PC-9 (cell line): ENCODE measurements around the gene EGFR. TPM values are rescaled to one million over a fixed set of nuclear protein-coding genes. Genes with fewer than 3 reads are reported as not detected.

Experiments used
- BruUV-seq: library from RNA; stranded (reverse); fragments of 400-500 nt; replicated peaks from 2 replicates; lab custom pipeline; 2021; lab: Mats Ljungman, UMichigan
- CTCF ChIA-PET: fragments of 300-600 bp; sonication (Branson Sonifier 250); formaldehyde crosslinking; loops from one replicate; lab custom pipeline; 2022; ENCODE audit warnings: antibody characterized with exemption; lab: Charles Lee
- POLR2A ChIA-PET: fragments of 300-600 bp; sonication (Branson Sonifier 250); formaldehyde crosslinking; loops from one replicate; lab custom pipeline; 2022; ENCODE audit warnings: antibody characterized with exemption; ENCODE audit not compliant: unreplicated experiment; lab: Charles Lee
- DNase-seq, 2 experiments: peaks; one replicate each; pipeline versions ENCODE4 v3.0.0 to v3.0.0-alpha.2; 2015 to 2022; ENCODE audit warnings: mixed read lengths in 1 of 2
- H2AFZ ChIP-seq: fragments of 200-600 bp; sonication (generic); 2 replicates; pipeline ENCODE4 v1.8.1; 2017; ENCODE audit warnings: antibody characterized with exemption
- H3F3A ChIP-seq: fragments of 200-600 bp; sonication (generic); 2 replicates; pipeline ENCODE4 v1.8.1; 2017; ENCODE audit warnings: antibody characterized with exemption, mild to moderate bottlenecking, low read depth; ENCODE audit not compliant: insufficient read depth
- H3K27ac ChIP-seq: fragments of 200-600 bp; sonication (generic); 2 replicates; pipeline ENCODE4 v1.6.1; 2016; ENCODE audit warnings: mixed run types
- H3K27me3 ChIP-seq: fragments of 200-600 bp; sonication (generic); 2 replicates; pipeline ENCODE4 v1.6.1; 2016; ENCODE audit warnings: low read depth, mixed run types; ENCODE audit not compliant: insufficient read depth
- H3K36me3 ChIP-seq: fragments of 200-600 bp; sonication (generic); 2 replicates; pipeline ENCODE4 v1.6.1; 2016; ENCODE audit warnings: low read depth, mixed run types
- H3K4me1 ChIP-seq: fragments of 200-600 bp; sonication (generic); replicated peaks from 2 replicates; pipeline ENCODE4 v1.6.1; 2016; ENCODE audit warnings: mixed run types; ENCODE audit not compliant: insufficient read depth
- H3K4me2 ChIP-seq: fragments of 200-600 bp; sonication (generic); 2 replicates; pipeline ENCODE4 v1.6.1; 2017; ENCODE audit warnings: mixed run types
- H3K4me3 ChIP-seq: fragments of 200-600 bp; sonication (generic); 2 replicates; pipeline ENCODE4 v1.6.1; 2016; ENCODE audit warnings: mixed run types
- H3K79me2 ChIP-seq: fragments of 200-600 bp; sonication (generic); 2 replicates; pipeline ENCODE4 v1.6.1; 2017; ENCODE audit warnings: low read depth, mixed run types
- H3K9me2 ChIP-seq: fragments of 200-600 bp; sonication (generic); 2 replicates; pipeline ENCODE4 v1.8.1; 2017; ENCODE audit warnings: mild to moderate bottlenecking; ENCODE audit not compliant: insufficient read depth
- H3K9me3 ChIP-seq: fragments of 200-600 bp; sonication (generic); 2 replicates; pipeline ENCODE4 v1.8.1; 2016; ENCODE audit warnings: low read depth; ENCODE audit not compliant: insufficient read depth
- H4K20me1 ChIP-seq: fragments of 200-600 bp; sonication (generic); 2 replicates; pipeline ENCODE4 v1.8.1; 2017; ENCODE audit not compliant: insufficient read depth
- EZH2 ChIP-seq: fragments of 200-600 bp; sonication (generic); IDR thresholded peaks from 2 replicates; pipeline ENCODE4 v1.8.0; 2017; ENCODE audit warnings: antibody characterized with exemption, low read depth
- intact Hi-C: fragments of 100-400 bp; cut with micrococcal nuclease; formaldehyde crosslinking; loops from one replicate; pipeline ENCODE4 v1.10.0; 2022; ENCODE audit not compliant: unreplicated experiment
- total RNA-seq: library from RNA; stranded (reverse); gene quantifications from 2 replicates; pipeline ENCODE4 v1.2.3, GENCODE V29; 2021
- TF ChIP-seq, protein P1 (sequence below): fragments of 200-600 bp; sonication (generic); conservative IDR thresholded peaks from 2 replicates; pipeline ENCODE4 v1.6.1; 2017; ENCODE audit warnings: mixed run types, antibody characterized with exemption, mild to moderate bottlenecking, moderate library complexity

Gene EGFR
- total RNA-seq, 1 experiment from 2014 or later = 342 TPM

DNA sequence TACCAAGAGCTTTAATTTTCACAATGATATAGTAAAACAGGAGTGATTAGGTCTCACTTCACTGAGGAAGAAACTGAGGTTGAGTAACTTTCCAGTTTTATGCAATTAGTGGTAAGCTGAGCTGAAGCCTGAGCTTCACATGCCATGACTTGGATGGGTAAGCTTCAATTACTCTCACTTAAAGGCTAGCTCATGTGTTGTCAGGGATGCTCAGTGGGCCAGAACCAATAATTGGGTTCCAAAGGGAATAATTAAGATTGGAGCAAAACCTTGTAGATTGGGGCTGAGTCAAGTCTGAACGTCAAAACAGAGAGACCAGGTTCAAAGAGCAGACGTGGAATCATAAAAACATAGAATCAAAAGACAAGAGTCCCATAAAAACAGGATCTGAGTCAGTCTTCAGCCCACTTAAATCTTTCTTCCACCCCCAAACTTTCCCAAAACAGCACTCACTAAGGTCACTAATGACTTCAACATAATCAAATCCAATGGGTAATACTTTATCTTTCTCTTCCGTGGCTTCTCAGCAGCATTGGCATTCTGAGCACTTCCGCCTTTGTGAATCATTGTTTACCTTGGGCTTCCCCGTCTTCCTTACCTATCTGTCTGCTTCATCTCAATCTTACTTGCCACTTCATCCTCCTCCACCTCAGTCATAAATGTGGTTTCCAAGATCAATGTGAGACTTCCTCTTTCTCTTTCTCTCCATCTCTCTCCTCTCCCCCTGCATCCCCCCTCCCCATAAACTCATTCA, 23.0 kb upstream of the EGFR start:
- intact Hi-C loops = loop anchor here (1.0 to 5.0 kb wide), 5 partner anchors 10 to 118 kb away; no protein-coding TSS in a partner anchor
- H3K27ac ChIP-seq = peak overlapping the region; percentile 89
- BruUV-seq = TSS peak; percentile 47
- TF ChIP-seq, protein P1, sequence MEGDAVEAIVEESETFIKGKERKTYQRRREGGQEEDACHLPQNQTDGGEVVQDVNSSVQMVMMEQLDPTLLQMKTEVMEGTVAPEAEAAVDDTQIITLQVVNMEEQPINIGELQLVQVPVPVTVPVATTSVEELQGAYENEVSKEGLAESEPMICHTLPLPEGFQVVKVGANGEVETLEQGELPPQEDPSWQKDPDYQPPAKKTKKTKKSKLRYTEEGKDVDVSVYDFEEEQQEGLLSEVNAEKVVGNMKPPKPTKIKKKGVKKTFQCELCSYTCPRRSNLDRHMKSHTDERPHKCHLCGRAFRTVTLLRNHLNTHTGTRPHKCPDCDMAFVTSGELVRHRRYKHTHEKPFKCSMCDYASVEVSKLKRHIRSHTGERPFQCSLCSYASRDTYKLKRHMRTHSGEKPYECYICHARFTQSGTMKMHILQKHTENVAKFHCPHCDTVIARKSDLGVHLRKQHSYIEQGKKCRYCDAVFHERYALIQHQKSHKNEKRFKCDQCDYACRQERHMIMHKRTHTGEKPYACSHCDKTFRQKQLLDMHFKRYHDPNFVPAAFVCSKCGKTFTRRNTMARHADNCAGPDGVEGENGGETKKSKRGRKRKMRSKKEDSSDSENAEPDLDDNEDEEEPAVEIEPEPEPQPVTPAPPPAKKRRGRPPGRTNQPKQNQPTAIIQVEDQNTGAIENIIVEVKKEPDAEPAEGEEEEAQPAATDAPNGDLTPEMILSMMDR = peak; percentile 9; the same call in 1 of the 2 replicates
- TF ChIP-seq EZH2 = no peak
- H4K20me1 ChIP-seq = no peaks in the 10 kb centered on the region
- H3K4me2 ChIP-seq = peak overlapping the region; percentile 65
- peak overlapping the region; percentile 7 for H2AFZ ChIP-seq
- ChIA-PET POLR2A (interaction anchor here (0.6 to 0.7 kb wide), 3 partner anchors 21 to 125 kb away, joined by 4 to 5 read pairs (median 4); partner anchors contain the start of gene EGFR), CTCF (interaction anchor here (0.7 to 1.4 kb wide), 3 partner anchors 10 to 177 kb away, joined by 3 to 6 read pairs (median 5); no protein-coding TSS in a partner anchor)
- peak overlapping the region; percentile 13 for H3K4me3 ChIP-seq
- H3K27me3 ChIP-seq = no peaks in the 10 kb centered on the region
- peaks cover 63% of the 10 kb centered on the region for H3F3A ChIP-seq
- H3K9me2 ChIP-seq = no peaks in the 10 kb centered on the region
- H3K4me1 ChIP-seq = peaks cover 56% of the 10 kb centered on the region
- H3K36me3 ChIP-seq = no peaks in the 10 kb centered on the region
- DNase-seq = peak; percentile 71 to 99
- H3K79me2 ChIP-seq = no peaks in the 10 kb centered on the region
- peaks cover 9% of the 10 kb centered on the region; the same call in 1 of the 2 replicates for H3K9me3 ChIP-seq

DNA sequence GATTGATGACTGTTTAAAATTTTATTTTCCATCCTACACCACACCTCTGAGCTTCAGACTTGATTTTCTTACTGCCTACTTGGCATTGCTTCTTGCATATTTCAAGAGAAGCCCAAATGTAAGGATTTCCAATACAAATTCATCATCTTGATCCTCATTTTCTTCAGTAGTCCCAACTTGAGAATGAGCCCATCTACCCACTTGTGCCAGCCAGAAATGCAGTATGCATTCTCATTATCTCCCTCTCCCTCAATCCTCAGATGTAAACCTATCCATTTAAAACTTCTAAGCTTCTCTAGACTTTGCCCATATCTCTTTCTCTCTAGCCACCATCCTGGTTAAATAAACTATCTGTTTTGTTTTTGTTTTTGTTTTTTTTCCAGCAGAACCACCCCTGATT, 22.4 kb upstream of the EGFR start:
- TF ChIP-seq EZH2 = no peak
- TF ChIP-seq, protein P1 = 0 out of 2 replicates have a peak, but pooled peaks have one; percentile 29
- Histone ChIP-seq H3K27ac (peak overlapping the region; percentile 89), H3K9me2 (no peaks in the 10 kb centered on the region), H3K4me2 (peak overlapping the region; percentile 65), H3K4me1 (peaks cover 56% of the 10 kb centered on the region), H3K4me3 (peak overlapping the region; percentile 13), H3K36me3 (no peaks in the 10 kb centered on the region), H3K79me2 (no peaks in the 10 kb centered on the region), H3K27me3 (no peaks in the 10 kb centered on the region), H3K9me3 (peaks cover 9% of the 10 kb centered on the region; the same call in 1 of the 2 replicates), H3F3A (peaks cover 63% of the 10 kb centered on the region), H2AFZ (no peak overlapping the region), H4K20me1 (no peaks in the 10 kb centered on the region)
- no TSS peak for BruUV-seq
- ChIA-PET CTCF (interaction anchor here (0.7 to 0.8 kb wide), 2 partner anchors 26 to 177 kb away, joined by 5 to 6 read pairs; no protein-coding TSS in a partner anchor), POLR2A (interaction anchor here (0.6 kb wide), 1 partner anchor 20 kb away, joined by 5 read pairs; no protein-coding TSS in a partner anchor)
- intact Hi-C loops = loop anchor here (1.0 to 5.0 kb wide), 5 partner anchors 11 to 119 kb away; no protein-coding TSS in a partner anchor
- DNase-seq = no peak

DNA sequence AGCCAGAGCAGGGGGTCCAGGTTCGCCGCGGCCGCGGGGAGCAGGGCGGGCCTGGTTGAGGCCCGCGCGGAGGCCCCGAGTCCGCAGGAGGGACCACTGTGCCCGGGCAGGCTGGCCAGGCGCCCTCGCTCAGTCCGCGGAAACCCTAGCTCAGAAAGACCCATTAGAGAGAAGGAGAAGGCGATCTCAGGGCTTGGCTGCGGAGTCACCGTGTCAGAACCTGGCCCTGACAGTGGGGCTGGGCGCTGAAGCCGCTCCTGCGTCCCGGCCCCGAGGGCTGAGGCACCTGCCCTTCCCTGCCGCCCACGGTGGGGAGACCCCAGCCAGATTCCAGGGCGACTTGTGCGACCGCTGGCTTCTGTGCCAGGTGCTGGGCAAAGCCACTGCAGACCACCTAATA, 14.2 kb upstream of the EGFR start:
- 0 out of 2 replicates have a peak, but pooled peaks cover 6% of the 10 kb centered on the region for H3K9me3 ChIP-seq
- no peaks in the 10 kb centered on the region for H3K9me2 ChIP-seq
- H3K27me3 ChIP-seq = no peaks in the 10 kb centered on the region
- H3K27ac ChIP-seq = no peak overlapping the region
- H3F3A ChIP-seq = no peaks in the 10 kb centered on the region
- POLR2A ChIA-PET = no interaction called here
- no TSS peak for BruUV-seq
- no peaks in the 10 kb centered on the region for H3K79me2 ChIP-seq
- no peak overlapping the region for H3K4me3 ChIP-seq
- DNase-seq = no peak
- no peaks in the 10 kb centered on the region for H3K4me1 ChIP-seq
- H2AFZ ChIP-seq = no peak overlapping the region
- H3K4me2 ChIP-seq = no peak overlapping the region
- TF ChIP-seq EZH2 = no peak
- TF ChIP-seq, protein P1 = no peak
- H4K20me1 ChIP-seq = no peaks in the 10 kb centered on the region
- H3K36me3 ChIP-seq = no peaks in the 10 kb centered on the region
- intact Hi-C loops = no loop called here
- CTCF ChIA-PET = no interaction called here
